ENCODE measurements around the gene MMRN2. TPM values are rescaled to one million over a fixed set of nuclear protein-coding genes. Genes with fewer than 3 reads are reported as not detected.

The MMRN2 gene
- total RNA-seq, 2 donors from 2014 or later, result 46.6 to 57.0 TPM

GRCh38 chr10:86929468-86930380, 27.7 kb downstream of the MMRN2 start:
- intact Hi-C loops (cut with DNase I), result no loop called here
- DNase-seq (ENCODE audit: low spot score), result no peak

DNA sequence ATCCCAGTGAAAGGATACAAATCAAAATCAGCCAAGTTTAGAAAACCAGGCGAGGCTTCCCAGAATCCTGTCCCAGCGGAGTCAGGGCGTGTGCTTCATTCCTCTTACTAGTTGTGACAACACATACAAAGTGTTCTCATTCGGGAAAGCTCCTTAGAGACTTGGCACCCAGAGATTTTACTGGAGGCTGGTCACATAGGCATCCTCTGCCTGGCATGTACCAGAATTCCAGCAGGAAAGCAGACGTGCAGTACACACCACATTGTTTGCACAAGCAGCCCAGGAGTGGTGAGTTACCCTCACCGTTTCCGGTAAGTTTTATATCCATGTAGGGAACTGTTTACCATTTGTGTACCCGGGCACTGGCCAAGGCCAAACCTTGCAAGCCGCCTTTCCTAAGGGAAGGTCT, 34.9 kb downstream of the MMRN2 start:
- no peak for DNase-seq (ENCODE audit: low spot score)
- intact Hi-C loops (cut with DNase I), result no loop called here

- intact Hi-C loops (cut with DNase I), result no loop called here
- DNase-seq (ENCODE audit: low spot score), result no peak
These were observed 39.4 kb downstream of the MMRN2 start for GRCh38 chr10:86918022-86918471.

DNA sequence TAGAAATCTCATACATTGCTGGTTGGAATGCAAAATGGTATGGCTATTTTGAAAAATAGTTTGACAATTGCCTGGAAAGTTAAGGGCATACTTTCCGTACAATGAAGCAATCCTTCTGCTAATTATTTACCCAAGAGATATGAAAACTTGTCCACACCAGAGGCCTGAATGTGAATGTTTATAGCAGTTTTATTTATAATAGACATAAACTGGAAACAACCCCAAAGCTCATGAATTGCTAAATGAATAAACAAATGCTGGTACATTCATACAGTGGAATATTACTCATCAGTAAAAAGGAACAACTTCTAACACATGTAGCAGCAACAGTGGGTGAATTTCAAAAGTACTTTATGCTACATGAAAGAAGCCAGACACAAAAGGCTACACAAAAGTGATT, 42.7 kb downstream of the MMRN2 start:
- intact Hi-C loops (cut with DNase I), result no loop called here
- no peak for DNase-seq (ENCODE audit: low spot score)

DNA sequence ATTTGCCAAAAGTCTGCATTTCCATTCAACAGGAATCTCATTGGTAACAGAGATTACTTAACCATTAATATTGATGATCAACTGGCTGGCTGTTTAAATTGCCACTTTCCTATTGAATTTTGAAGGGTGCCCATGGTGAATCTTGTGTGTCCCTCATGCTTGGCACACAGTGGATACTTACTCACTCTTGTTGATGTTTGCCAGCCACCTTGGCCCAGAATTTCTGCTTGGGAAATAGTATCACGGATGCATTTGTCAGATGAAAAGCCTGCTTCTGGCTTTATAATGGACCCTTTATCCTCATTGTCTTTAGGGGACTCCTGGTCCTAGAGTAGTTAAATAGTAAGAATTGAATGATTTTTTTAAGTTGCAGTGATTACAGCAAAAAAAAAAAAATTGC, 52.0 kb downstream of the MMRN2 start:
- no peak for DNase-seq (ENCODE audit: low spot score)
- intact Hi-C loops (cut with DNase I), result no loop called here

DNA sequence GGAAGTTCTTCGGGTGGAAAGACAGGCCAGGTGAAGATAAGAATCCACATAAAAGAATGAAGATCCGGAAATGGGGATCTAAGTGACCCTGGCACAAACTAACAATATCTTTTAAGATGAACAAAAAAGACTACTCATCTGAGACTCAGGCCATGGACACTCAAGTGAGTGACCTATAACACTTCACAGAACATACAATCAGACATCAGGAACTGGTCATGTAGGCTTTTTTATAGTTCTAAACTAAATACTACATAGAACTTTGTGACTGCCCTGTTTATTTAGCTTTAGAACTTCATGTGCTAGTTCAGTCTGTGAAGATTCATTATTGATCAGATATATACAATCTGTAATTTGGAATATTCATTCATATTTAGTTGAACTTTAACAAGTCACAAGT, 52.8 kb downstream of the MMRN2 start:
- intact Hi-C loops (cut with DNase I), result loop anchor here in 1 of 2 donors (5.0 kb wide), 2 partner anchors 192 to 212 kb away; no protein-coding TSS in a partner anchor
- no peak for DNase-seq (ENCODE audit: low spot score)

GRCh38 chr10:86900955-86901354, 56.5 kb downstream of the MMRN2 start:
- intact Hi-C loops (cut with DNase I), result loop anchor here in 1 of 2 donors (5.0 kb wide), 2 partner anchors 189 to 209 kb away; no protein-coding TSS in a partner anchor
- no peak for DNase-seq (ENCODE audit: low spot score)

DNA sequence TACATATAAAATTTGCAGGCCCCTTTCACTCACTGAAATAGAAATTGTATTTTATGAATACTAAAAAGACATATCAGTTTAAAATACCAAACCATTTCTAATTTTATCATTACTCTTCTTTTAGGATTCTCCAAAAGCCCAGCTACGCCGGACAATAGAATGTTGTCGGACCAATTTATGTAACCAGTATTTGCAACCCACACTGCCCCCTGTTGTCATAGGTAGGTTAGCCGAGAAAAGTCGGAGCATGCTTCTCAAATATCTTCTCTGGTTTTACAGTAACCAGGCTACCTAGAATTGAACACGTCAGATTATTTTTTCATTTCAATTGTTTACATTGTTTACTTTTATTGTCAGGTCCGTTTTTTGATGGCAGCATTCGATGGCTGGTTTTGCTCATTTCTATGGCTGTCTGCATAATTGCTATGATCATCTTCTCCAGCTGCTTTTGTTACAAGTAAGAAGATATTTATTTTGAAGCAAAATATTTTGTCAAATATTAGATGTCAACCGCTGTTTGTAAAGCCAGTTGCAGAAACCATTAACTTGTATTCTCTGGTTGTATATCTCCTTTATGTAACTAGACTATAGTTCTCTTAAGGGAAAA, 57.6 kb downstream of the MMRN2 start:
- intact Hi-C loops (cut with DNase I), result loop anchor here (5.0 kb wide), 2 partner anchors 187 to 207 kb away; no protein-coding TSS in a partner anchor
- DNase-seq (ENCODE audit: low spot score), result no peak

DNA sequence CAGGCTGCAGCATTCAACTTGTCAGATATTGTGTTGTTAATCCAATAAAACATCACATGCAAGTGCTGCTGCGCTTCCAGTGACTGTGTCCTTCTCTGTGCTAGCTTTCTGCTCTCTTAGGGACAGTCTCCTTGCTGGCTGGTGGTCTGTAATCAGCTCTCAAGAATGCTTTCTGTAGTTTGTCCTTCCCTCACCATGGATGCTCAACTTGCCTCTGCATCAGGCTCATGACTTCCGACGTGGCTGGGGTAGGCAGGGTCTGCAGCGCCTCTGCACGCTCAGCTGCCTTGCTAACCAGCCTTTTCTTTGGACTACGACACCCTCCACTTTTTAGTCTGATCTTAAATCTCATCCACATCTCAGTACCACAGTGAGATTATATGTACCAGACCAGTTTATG, 58.3 kb downstream of the MMRN2 start:
- intact Hi-C loops (cut with DNase I), result loop anchor here in 1 of 2 donors (5.0 kb wide), 1 partner anchor 207 kb away; no protein-coding TSS in a partner anchor

DNA sequence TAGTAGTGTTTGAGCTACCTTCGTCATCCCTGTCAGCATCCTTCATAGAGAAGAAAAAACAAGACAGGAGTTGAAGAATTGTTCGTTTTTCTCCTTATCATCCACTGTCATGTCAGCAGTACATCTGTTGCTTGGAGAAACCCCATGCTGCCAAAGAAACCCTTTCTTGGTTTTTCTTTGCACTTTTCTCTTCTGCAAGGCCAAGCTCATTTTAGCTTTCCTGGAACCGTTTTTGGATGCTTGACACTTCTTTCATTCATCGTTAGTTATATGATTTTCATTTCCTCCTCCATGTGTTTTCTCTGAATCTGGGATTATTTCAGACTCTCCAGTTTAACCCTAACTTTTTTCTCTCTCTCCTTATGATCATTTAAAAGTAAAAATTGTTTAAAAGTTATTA, 58.9 kb downstream of the MMRN2 start:
- intact Hi-C loops (cut with DNase I), result loop anchor here in 1 of 2 donors (5.0 kb wide), 1 partner anchor 206 kb away; no protein-coding TSS in a partner anchor
- no peak for DNase-seq (ENCODE audit: low spot score)

More for the DNA sequence above, 58.3 kb downstream of the MMRN2 start:
- DNase-seq (ENCODE audit: low spot score), result no peak

GRCh38 chr10:86889997-86890396, 67.4 kb downstream of the MMRN2 start:
- intact Hi-C loops (cut with DNase I), result loop anchor here in 1 of 2 donors (5.0 kb wide), 1 partner anchor 183 kb away; no protein-coding TSS in a partner anchor
- no peak for DNase-seq (ENCODE audit: low spot score)

DNA sequence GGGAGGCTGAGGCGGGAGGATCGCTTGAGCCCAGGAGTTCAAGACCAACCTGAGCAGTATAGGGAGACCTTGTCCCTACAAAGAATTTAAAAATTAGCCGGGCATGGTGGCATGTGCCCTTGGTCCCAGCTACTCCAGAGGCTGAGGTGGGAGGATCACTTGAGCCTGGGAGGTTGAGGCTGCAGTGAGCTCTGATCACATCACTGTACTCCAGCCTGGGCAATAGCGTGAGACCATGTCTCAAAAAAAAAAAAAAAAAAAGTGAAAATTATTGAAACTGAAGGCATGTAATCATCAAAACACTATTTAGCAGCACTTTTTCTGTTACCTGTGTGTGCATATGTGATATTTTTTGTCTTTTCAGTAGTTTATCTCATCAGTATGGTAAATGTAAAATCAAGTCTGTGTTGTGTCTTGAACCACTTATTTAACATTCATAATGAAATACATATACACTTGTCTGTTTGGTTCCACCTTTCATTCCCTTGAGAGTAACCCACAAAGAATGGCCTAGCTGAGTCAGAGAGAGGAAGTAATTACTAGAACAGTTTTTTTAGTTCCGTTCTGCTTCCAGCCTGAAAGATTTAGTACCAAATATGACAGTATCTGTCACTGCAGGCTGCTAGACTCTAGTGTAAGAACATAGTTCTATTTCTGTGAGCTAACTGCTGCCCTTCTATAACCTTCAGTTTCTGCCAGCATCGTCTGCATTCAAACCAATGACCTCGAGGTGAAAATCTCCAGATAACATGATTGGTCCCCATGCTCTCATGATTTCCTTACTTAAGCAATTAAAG, 68.6 kb downstream of the MMRN2 start:
- no peak for DNase-seq (ENCODE audit: low spot score)
- intact Hi-C loops (cut with DNase I), result loop anchor here in 1 of 2 donors (5.0 kb wide), 1 partner anchor 181 kb away; no protein-coding TSS in a partner anchor

Other genes with a start within 250 kb of the MMRN2 start
- gene BMPR1A, start 201.0 kb downstream of the MMRN2 start, total RNA-seq, result 10 to 100 TPM; 68.0 to 75.8 TPM
- gene SNCG, start 984 bp upstream of the MMRN2 start, total RNA-seq, result 10 to 100 TPM; 55.9 to 61.1 TPM
- 100 to 1,000 TPM; 188 to 212 TPM for gene ADIRF, start 10.9 kb upstream of the MMRN2 start, total RNA-seq
- not detected for gene FAM25A, start 62.7 kb upstream of the MMRN2 start, total RNA-seq
- 100 to 1,000 TPM; 126 to 138 TPM for gene GLUD1, start 137.2 kb upstream of the MMRN2 start, total RNA-seq
- 10 to 100 TPM; 35.1 to 35.8 TPM for gene SHLD2, start 137.6 kb upstream of the MMRN2 start, total RNA-seq

All from posterior vena cava (tissue), 2 donors.